GM21381 (cell line): ENCODE data around the gene FAM163A.

ENCODE experiments used
- ATAC-seq: cut with Tn5 transposase; IDR thresholded peaks from one replicate; pipeline ENCODE4 v1.9.1; 2021; ENCODE audit warnings: mild to moderate bottlenecking, moderate library complexity; ENCODE audit not compliant: unreplicated experiment

FAM163A gene

GRCh38 chr1:179813626-179814545 is 70.8 kb downstream of the FAM163A start:
- no peak for ATAC-seq

GRCh38 chr1:179814546-179814838 is 71.4 kb downstream of the FAM163A start:
- ATAC-seq = peak; percentile 31

GRCh38 chr1:179815641-179816040 is 72.5 kb downstream of the FAM163A start:
- no peak for ATAC-seq

GRCh38 chr1:179816196-179816960 is 73.3 kb downstream of the FAM163A start:
- ATAC-seq = no peak

- no peak for ATAC-seq
Measured at GRCh38 chr1:179817056-179817455, 74.0 kb downstream of the FAM163A start.

GRCh38 chr1:179817789-179818188 is 74.7 kb downstream of the FAM163A start:
- ATAC-seq = no peak

- no peak for ATAC-seq
Measured at GRCh38 chr1:179818260-179818659, 75.2 kb downstream of the FAM163A start.

GRCh38 chr1:179818743-179819173 is 75.7 kb downstream of the FAM163A start:
- no peak for ATAC-seq

GRCh38 chr1:179820226-179820970 is 77.3 kb downstream of the FAM163A start:
- no peak for ATAC-seq

GRCh38 chr1:179821524-179821923 is 78.4 kb downstream of the FAM163A start:
- no peak for ATAC-seq

- no peak for ATAC-seq
Measured at GRCh38 chr1:179822065-179822464, 79.0 kb downstream of the FAM163A start.

GRCh38 chr1:179823693-179824092 is 80.6 kb downstream of the FAM163A start:
- no peak for ATAC-seq

GRCh38 chr1:179824265-179824664 is 81.2 kb downstream of the FAM163A start:
- no peak for ATAC-seq

- no peak for ATAC-seq
Measured at GRCh38 chr1:179825206-179825605, 82.1 kb downstream of the FAM163A start.

- ATAC-seq = no peak
Measured at GRCh38 chr1:179825798-179826460, 82.8 kb downstream of the FAM163A start.

- no peak for ATAC-seq
Measured at GRCh38 chr1:179826626-179827280, 83.7 kb downstream of the FAM163A start.

- no peak for ATAC-seq
Measured at GRCh38 chr1:179828554-179829110, 85.5 kb downstream of the FAM163A start.

- no peak for ATAC-seq
Measured at GRCh38 chr1:179831225-179831624, 88.1 kb downstream of the FAM163A start.

- ATAC-seq = no peak
Measured at GRCh38 chr1:179831852-179832699, 89.0 kb downstream of the FAM163A start.
